Retinal pigment epithelial cell (primary cell): Measurements from ENCODE around the gene IDS.

Source experiments
- DNase-seq: peaks from one replicate; pipeline ENCODE4 v3.0.0-alpha.2; 2010; ENCODE audit warnings: low read depth
- H3K4me3 ChIP-seq: 2 replicates; pipeline ENCODE4 v1.5.1; 2011; ENCODE audit warnings: mild to moderate bottlenecking, low read length, control low read depth, moderate library complexity
- TF ChIP-seq, protein P1 (sequence below): conservative IDR thresholded peaks from 2 replicates; pipeline ENCODE4 v1.5.1; 2011; ENCODE audit warnings: low read depth, low read length, control low read depth, inconsistent platforms

IDS gene

DNA sequence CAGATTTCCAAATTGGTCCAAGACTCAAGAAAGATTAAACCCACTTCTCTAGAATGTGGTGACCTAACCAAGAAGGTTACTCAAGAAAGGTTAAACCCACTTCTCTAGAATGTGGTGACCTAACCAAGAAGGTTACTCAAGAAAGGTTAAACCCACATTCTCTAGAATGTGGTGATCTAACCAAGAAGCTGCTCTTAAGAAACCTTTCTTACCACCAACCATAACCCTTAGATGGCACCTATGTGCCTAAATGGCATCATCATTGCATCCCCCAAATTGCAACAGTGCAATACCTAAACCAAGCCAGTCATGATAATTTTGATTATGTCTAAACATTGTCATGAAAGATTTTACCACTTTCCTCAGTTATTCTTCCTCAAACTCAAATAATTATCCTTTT, 49.2 kb downstream of the IDS start:
- TF ChIP-seq, protein P1, sequence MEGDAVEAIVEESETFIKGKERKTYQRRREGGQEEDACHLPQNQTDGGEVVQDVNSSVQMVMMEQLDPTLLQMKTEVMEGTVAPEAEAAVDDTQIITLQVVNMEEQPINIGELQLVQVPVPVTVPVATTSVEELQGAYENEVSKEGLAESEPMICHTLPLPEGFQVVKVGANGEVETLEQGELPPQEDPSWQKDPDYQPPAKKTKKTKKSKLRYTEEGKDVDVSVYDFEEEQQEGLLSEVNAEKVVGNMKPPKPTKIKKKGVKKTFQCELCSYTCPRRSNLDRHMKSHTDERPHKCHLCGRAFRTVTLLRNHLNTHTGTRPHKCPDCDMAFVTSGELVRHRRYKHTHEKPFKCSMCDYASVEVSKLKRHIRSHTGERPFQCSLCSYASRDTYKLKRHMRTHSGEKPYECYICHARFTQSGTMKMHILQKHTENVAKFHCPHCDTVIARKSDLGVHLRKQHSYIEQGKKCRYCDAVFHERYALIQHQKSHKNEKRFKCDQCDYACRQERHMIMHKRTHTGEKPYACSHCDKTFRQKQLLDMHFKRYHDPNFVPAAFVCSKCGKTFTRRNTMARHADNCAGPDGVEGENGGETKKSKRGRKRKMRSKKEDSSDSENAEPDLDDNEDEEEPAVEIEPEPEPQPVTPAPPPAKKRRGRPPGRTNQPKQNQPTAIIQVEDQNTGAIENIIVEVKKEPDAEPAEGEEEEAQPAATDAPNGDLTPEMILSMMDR = no peak
- no peak overlapping the region for H3K4me3 ChIP-seq
- no peak for DNase-seq

DNA sequence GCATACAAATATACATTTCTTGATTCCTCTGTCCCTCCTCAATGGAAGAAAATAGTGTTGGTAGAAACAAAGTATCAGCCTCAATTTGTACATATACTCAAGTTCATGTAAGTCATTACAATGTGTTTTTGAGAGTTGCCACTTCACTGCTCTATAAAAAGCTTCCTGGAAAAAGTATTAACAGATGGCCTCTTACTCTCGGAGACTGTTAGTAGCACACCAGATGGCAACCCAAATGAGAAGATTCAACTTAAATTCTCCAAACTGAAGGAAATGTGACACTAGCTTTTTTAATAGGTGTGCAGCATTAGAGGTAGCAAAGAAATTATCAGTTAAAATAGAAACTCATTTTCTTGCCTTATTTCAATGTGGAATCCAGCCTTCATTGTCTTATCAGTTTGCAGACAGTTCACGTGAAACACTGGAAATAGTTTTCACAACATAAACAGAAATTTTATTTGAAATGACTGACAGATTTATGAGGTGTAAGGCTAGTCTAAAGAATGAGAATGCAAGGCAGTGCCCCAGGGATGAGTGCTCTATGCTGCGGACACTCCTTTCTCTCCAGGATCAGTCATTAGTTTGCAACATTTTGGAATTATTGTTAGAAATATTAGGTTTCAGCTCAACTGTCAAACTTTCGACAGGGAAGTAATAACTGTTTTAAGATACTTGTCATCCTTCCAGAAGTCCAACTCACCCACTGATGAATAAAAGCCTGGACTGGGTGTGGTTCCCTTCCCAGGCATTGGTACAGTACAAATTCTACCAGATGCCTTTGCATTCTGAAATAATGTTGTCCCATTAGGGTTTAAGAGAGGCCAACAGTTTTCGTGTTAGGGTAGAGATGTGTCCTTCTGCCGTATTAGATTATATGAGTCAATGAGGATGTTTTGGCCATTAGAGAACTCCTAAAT, 50.9 kb downstream of the IDS start:
- TF ChIP-seq, protein P1 = no peak
- H3K4me3 ChIP-seq = no peak overlapping the region
- no peak for DNase-seq

DNA sequence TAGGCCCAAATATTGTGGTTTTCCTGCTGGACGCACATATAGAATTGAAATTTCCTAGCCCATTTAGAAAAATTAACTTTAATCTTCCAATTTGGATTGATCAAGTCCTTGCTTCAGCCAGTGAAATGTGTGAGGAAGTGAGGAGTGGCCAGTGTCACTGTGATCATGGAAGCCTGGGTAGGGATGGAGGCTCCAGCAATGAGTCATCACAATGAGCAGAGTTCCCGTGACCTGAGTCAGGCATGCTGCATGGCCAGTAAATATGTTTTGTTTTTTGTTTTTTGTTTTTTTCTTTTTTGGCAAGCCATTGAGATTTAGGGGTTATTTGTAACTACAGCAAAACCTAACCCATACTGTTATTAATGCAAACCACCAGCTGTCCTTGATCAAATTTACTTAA, 52.1 kb downstream of the IDS start:
- H3K4me3 ChIP-seq = no peak overlapping the region
- TF ChIP-seq, protein P1 = no peak
- no peak for DNase-seq

DNA sequence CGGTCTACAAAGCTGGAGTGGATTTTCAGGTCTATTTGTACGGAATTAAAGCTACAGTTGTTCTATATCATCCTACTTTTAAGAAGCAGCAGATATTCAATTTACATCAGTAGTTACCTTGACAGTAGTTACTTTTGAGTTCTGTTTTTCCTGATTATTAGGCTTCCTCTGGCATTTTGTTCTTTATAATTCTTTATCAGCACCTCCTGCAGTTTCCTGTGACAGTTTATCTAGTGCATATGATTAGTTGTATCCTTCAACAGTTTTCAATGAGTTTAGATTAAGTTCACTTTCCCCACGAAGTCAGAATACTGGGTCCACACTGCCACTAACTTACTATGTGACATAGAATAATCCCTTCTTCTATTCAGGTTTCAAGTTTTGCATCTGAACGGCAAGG, 71.7 kb downstream of the IDS start:
- H3K4me3 ChIP-seq = no peak overlapping the region
- DNase-seq = no peak
- TF ChIP-seq, protein P1 = no peak

DNA sequence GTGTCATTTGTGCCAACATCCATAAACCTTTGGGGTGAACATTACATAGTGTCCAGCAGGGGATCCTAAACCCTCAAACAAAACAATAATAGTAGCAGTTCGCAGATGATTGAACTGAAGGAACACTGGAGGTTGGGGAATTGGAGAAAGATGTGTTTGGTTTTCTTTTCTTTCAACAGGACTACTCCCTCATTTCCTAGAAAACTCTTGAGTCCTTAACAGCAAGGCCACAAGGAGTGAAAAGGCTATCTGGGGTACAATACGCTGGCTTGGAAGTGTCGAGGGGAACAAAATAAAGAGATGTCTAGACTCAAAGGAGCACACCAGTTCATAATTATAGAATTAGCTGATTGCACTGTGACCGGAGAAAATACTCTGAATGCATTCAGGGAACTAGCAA, 72.1 kb downstream of the IDS start:
- no peak for DNase-seq
- TF ChIP-seq, protein P1 = no peak

More for the DNA sequence above, 72.1 kb downstream of the IDS start:
- no peak overlapping the region for H3K4me3 ChIP-seq
